Gastroesophageal sphincter (tissue), 3 donors: ENCODE data around the gene KLHL15.

Experiments used
- POLR2A ChIP-seq, 2 donors: fragments of 450-650 bp; IDR thresholded peaks; one replicate each; pipeline ENCODE4 v1.6.1; 2017; ENCODE audit warnings: antibody characterized with exemption in 2 of 2, mild to moderate bottlenecking in 2 of 2, moderate library complexity in 1 of 2
- POLR2AphosphoS5 ChIP-seq: sonication (generic); formaldehyde crosslinking; IDR thresholded peaks from one replicate; pipeline ENCODE4 v1.6.1; 2017; ENCODE audit warnings: antibody characterized with exemption
- TF ChIP-seq, protein P1 (sequence below), 4 experiments: fragments of 200-600 bp in 2 of 4; fragments of 450-650 bp in 2 of 4; sonication (generic) in 1 of 4; IDR thresholded peaks; one replicate each; pipeline ENCODE4 v1.5.1; 2017 to 2019; ENCODE audit warnings: antibody characterized with exemption in 4 of 4, mild to moderate bottlenecking in 2 of 4, moderate library complexity in 2 of 4

DNA sequence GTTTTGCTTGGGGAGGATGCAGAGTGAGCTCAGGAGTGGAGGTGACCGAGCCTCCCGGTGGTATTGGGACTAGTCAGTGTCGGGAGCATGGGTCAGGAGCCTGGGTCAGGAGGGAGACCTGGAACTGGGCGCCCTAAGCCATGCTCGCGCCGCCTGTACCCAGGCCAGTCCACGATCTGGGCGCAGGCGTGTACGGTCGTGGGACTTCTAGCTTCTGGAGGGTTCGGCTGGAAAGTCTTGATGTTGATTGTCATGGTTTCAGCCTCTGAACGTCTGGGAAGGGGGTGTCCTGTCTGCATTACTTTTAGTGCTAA is 28.0 kb upstream of the KLHL15 start:
- TF ChIP-seq POLR2AphosphoS5: no peak
- TF ChIP-seq POLR2A (IDR thresholded peaks at IDR 0.05): no peak
- TF ChIP-seq, protein P1, sequence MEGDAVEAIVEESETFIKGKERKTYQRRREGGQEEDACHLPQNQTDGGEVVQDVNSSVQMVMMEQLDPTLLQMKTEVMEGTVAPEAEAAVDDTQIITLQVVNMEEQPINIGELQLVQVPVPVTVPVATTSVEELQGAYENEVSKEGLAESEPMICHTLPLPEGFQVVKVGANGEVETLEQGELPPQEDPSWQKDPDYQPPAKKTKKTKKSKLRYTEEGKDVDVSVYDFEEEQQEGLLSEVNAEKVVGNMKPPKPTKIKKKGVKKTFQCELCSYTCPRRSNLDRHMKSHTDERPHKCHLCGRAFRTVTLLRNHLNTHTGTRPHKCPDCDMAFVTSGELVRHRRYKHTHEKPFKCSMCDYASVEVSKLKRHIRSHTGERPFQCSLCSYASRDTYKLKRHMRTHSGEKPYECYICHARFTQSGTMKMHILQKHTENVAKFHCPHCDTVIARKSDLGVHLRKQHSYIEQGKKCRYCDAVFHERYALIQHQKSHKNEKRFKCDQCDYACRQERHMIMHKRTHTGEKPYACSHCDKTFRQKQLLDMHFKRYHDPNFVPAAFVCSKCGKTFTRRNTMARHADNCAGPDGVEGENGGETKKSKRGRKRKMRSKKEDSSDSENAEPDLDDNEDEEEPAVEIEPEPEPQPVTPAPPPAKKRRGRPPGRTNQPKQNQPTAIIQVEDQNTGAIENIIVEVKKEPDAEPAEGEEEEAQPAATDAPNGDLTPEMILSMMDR (IDR thresholded peaks at IDR 0.05): no peak
